GM18907 (cell line): ENCODE measurements around the gene THSD7A.

Experiments used
- ATAC-seq: cut with Tn5 transposase; IDR thresholded peaks from one replicate; pipeline ENCODE4 v1.9.1; 2021; ENCODE audit warnings: mild to moderate bottlenecking, moderate library complexity; ENCODE audit not compliant: unreplicated experiment

Gene THSD7A

DNA sequence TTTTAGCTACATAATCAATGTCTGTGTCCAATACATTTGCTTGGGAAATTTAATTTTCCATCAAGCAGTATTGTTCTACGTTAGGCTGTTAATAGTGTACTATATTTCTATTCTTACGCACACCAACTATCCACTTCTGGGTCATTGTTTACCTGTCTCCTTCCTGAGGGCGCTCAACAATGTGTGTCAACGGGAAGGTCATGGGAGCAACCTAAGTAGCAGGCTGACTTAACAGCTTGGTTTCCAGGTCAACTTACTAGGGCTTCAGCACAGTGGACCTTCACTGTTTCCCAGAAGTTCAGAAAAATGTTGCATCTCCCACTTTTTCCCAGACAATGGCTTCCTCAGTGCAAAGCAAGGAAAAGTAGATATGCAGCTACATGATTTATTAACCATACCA, 13.7 kb downstream of the THSD7A start:
- no peak for ATAC-seq

GRCh38 chr7:11817111-11817740, 14.8 kb downstream of the THSD7A start:
- ATAC-seq, result no peak

DNA sequence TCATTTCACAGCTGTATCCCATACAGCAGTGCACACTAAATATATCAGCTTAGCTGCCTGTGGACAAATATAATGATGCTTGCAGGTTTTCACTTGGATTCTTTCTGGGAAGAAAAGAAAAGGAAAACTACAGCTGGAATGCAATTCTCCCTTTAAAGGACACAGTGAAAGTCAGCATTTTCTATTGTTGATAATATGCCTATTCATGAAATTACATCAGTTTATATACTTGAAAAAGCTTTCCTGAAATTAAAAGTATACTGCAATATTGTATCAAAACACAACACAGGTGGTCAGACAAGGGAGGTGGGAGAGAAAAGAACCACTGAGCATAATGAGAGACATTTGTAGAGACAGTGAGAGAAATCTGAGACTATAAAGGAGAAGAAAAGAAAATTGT, 20.3 kb downstream of the THSD7A start:
- no peak for ATAC-seq

- no peak for ATAC-seq
Measured at GRCh38 chr7:11810043-11810625, 21.9 kb downstream of the THSD7A start.

- no peak for ATAC-seq
Measured at GRCh38 chr7:11807000-11807399, 25.0 kb downstream of the THSD7A start.

GRCh38 chr7:11804621-11805020, 27.4 kb downstream of the THSD7A start:
- no peak for ATAC-seq

GRCh38 chr7:11795231-11795630, 36.8 kb downstream of the THSD7A start:
- ATAC-seq, result no peak

DNA sequence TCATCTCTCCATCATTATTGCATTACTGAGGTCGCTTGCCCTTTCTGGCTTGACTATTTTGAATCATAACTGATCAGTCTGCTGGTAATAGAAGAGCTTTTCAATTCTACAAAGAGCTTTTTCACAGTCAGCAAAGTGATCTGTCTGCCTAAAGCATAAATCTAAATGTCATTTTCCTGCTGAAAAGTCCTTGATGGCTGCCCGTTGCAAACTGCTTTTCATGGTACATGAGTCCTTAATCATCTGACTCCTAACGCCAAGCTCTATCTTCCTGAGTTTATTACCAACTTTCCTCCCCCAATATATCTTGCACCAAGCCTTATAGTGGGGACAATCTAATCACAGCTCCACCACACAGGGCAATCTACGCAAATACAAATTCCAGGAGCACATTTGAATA, 39.8 kb downstream of the THSD7A start:
- ATAC-seq, result no peak

DNA sequence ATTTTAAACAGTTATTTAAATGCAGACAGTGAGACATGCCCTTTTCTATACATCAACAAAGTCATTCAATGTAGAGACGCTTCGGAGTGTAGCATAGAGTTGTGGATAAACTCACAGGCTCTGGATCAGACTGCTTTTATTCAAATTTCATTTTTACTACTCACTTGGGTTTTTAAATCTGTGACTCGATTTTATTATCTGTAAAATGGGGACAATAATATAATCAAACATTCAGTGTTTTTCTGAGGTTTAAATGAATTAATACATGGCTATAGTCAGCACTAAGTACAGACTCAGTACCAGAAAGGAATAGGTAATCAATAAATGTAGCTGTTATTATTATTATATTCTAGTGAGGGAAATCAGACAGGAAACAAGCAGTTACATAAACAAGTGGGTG, 43.4 kb downstream of the THSD7A start:
- no peak for ATAC-seq

- no peak for ATAC-seq
Measured at GRCh38 chr7:11787534-11787933, 44.5 kb downstream of the THSD7A start.

DNA sequence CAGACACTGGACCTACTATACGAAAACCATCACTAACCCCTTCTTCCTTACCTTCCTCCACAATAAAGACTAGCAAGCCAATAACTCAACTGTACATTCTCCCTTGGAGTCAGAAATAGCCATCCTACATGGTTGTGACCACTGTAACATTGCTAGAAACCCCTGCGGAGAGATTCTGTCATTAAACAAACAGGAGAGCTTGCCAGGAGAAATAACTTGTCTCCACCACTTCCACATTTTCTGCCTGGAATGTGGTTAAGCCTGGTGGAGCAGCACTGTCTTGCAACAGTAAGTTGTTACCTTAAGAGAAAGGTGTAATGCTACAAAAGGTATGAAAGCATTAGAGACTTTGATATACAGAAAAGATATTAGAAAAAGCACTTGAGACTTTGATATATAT, 45.8 kb downstream of the THSD7A start:
- ATAC-seq, result no peak

DNA sequence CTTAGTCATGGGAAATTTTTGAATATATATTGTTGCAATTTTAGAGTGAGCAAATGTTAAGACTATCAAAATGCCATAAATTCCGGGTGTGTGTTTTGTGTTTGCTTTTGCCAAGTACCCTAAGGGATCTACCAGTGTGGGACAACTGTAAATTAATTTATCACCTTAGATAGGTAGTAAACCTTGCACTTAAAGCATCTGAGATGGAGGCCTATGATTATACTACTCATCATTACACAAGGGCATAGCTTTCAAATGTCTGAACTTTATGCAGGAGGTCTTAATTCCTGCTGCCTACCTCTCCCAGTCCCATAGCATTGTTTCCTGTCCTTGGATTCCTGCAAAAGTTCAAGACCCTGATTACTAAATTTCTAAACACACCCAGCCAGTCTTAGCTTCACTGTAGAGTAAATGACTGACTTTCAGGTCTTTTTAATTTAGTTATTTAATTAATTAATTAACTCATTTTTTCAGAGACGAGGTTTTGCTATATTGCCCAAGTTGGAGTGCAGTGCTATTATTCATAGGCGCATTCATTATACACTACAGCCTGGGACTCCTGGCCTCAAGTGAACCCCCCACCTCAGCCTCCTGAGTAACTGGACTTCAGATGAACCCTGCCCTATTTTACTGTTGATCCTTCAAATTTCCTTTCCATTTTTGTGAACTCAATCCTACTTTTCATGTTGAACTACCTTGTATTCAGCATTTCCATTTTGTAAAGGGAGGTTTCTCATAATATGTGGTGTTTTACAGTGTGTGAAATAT, 47.0 kb downstream of the THSD7A start:
- ATAC-seq, result no peak

DNA sequence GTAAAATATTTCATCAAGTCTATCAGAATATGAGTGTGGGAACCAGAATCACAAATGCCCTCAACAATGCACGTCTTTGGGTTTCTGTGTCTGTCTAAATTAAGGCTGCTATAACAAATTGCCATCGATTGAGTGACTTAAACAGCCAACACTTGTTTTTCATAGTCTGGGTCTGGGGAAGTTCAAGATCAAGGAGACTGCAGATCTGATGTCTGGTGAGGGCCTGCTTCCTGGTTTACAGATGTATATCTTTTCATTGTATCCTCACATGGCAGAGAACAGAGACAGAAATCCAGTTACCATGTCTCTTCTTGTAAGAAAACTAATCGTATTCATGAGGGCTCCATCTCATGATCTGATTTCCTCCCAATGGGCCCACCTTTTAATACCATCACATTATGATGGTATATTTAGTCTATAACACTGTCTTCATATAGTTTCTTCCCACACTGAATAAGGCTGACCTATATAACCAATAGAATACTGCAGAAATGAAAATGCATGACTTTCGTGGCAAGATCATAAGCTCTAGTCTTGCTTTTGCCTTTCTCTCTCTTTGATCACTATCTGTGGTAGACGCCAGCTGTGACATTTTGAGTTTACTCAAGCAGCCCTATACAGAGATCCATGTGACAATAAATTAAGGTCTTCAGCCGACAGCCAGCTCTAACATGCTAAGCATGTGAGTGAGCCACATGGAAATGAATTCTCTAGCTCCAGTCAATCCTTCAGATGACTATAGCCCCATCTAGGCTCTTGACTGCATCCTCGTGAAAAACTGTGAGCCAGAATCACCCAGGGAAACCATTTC, 51.9 kb downstream of the THSD7A start:
- ATAC-seq, result no peak

- no peak for ATAC-seq
Measured at GRCh38 chr7:11776039-11776438, 56.0 kb downstream of the THSD7A start.

DNA sequence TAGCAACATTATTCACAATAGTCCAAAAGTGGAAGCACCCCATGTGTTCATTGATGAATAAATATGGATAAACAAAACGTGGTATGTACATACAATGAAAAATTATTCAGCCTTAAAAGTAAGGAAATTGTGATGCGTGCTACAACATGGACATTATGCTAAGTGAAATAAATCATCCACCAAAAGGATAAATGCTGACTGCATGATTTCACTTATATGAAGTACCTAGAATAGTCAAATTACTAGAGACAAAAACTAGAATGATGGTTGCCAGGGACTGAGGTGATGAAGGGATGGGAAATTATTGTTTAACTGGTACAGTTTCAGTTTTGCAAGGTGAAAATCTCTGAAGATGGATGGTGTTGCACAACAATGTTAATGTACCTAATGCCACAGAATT, 56.6 kb downstream of the THSD7A start:
- ATAC-seq, result no peak

DNA sequence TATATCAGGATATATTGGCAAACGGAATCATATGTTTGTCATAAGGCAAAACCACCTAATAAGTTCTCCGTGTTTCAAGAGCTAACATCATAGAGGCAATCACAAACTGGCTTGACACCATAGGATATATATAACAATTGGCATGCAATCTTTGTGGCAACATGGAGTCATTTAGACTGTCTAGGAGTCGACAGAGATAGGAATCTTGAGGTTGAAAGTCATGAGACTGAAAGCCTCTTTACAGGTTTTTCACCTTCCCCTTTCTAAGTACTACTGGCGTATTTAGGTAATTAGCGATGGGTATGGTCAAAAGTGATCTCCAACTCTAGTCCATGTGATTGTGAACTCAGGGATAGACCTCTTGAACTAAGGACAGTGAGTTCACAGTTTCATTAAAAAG, 63.7 kb downstream of the THSD7A start:
- ATAC-seq, result no peak

DNA sequence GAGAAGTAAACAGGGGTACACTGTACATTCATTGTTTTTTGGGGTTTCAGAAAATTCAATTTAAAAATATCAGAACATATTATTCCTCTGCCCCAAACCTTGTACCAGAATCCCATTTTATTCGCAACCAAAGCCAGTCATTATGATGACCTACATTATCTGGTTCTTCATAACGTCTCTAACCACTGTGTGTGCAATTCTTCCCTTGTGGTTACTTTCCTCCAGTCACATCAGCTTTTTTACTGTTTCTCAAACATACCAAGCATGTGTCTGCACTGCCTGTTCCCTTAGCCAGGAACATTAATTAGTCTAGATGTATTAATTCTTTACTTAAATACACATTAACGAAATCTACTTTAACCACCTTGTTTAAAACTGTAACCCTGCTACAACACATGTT, 64.8 kb downstream of the THSD7A start:
- ATAC-seq, result no peak

GRCh38 chr7:11760372-11760771, 71.6 kb downstream of the THSD7A start:
- no peak for ATAC-seq

DNA sequence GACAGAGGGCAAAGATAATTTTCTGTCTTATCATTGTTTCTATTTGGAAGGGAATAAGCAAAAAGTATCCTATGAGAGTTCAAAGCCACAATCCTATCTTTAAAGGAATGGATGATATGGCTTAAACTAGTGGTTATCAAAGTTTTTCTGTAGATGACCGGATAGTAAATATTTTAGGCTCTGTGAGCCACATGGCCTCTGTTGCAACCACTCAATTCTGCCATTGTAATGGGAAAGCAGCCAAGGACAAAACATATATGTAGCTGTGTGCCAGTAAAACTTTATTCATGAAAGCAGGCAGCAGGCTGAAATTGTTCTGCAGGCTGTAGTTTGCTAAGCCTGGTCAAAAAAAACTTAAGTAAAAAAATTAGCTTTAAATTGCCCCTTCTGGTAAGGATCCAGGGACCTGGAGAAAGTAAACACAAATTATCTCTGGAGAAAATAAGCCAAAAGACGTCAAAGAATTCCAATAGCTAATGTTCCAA, 73.3 kb downstream of the THSD7A start:
- no peak for ATAC-seq

DNA sequence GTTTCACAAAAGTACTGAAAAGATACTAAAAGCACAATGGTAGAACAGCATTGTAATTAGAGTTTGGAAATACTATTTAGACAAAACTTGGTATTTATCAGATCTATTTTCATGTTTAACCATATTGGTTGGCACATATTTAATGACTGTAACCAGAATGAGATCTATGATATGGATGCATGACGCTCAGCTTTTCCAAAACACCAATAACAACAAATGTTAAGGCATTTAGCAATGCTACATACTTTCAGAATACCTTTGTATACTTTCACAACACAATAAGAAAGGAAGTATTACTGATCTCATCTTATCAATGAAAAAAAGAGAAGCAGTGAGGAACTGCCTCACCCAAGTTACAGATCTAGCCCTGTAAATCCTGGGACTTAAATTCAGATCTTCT, 74.8 kb downstream of the THSD7A start:
- ATAC-seq, result no peak

DNA sequence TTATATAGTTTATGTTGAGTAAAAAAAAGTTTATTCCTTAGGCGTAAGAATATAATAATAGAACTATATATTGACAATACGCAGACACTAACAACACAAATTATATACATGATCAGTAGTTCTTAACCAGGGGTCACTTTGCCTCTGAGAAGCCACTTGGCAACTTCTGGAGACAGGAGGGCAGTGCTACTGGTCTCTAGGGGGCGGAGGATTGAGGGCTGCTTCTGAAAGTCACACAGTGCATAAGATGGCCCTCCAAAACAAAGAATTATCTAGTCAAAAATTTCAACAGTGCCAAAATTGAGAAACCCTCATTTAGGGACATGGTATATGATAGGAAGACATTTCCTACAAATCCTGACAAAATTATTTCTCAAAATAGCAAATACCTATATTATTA, 77.1 kb downstream of the THSD7A start:
- ATAC-seq, result no peak
